H1 (cell line): ENCODE data around the gene MRPL36. TPM values are rescaled to one million over a fixed set of nuclear protein-coding genes. Genes with fewer than 3 reads are reported as not detected.
A peak's percentile ranks its signal among the peaks of the same experiment; 100 is the strongest.

ENCODE experiments used
- CTCF ChIA-PET: fragments of 300-600 bp; sonication (Branson Sonifier 250); formaldehyde crosslinking; loops from one replicate; lab custom pipeline; 2021; ENCODE audit not compliant: partially characterized antibody; lab: Charles Lee
- POLR2A ChIA-PET: fragments of 300-600 bp; sonication (Branson Sonifier 250); formaldehyde crosslinking; loops from one replicate; lab custom pipeline; 2021; ENCODE audit warnings: inconsistent platforms; ENCODE audit not compliant: partially characterized antibody; lab: Charles Lee
- DNase-seq, 2 experiments: peaks; one replicate each; pipeline versions ENCODE4 v3.0.0 to v3.0.0-alpha.2; 2010 to 2022; ENCODE audit warnings: low spot score in 2 of 2, low read depth in 1 of 2, mixed read lengths in 1 of 2
- FAIRE-seq: peaks from 2 replicates; lab custom pipeline; 2011; peaks lifted over from hg19 to GRCh38; lab: Jason Lieb, UNC
- H2AFZ ChIP-seq: 2 replicates; pipeline ENCODE4 v1.8.1; 2012; ENCODE audit warnings: low read length, inconsistent platforms
- H2AK5ac ChIP-seq: 2 replicates; pipeline ENCODE4 v1.6.1; 2013; ENCODE audit warnings: low read depth, low read length
- H2BK120ac ChIP-seq: replicated peaks from 2 replicates; pipeline ENCODE3; 2013; ENCODE audit warnings: low read depth, low read length, inconsistent platforms
- H2BK12ac ChIP-seq: 2 replicates; pipeline ENCODE4 v1.6.1; 2013; ENCODE audit warnings: low read depth, low read length
- H2BK15ac ChIP-seq: 2 replicates; pipeline ENCODE4 v1.6.1; 2013; ENCODE audit warnings: low read length
- H2BK20ac ChIP-seq: 2 replicates; pipeline ENCODE4 v1.6.1; 2013; ENCODE audit warnings: low read length
- H2BK5ac ChIP-seq: 2 replicates; pipeline ENCODE4 v1.6.1; 2013; ENCODE audit warnings: low read depth, low read length
- H3K14ac ChIP-seq: 2 replicates; pipeline ENCODE4 v1.6.1; 2013; ENCODE audit warnings: inconsistent platforms; ENCODE audit not compliant: insufficient read length
- H3K18ac ChIP-seq: 2 replicates; pipeline ENCODE4 v1.6.1; 2013; ENCODE audit warnings: low read length; ENCODE audit errors: extremely low read depth
- H3K23ac ChIP-seq: 2 replicates; pipeline ENCODE4 v1.6.1; 2013; ENCODE audit warnings: inconsistent platforms; ENCODE audit not compliant: insufficient read length
- H3K23me2 ChIP-seq: 2 replicates; pipeline ENCODE4 v1.6.1; 2013; ENCODE audit warnings: low read depth, low read length
- H3K27ac ChIP-seq: 2 replicates; pipeline ENCODE4 v1.6.1; 2011; ENCODE audit warnings: low read depth, low read length, inconsistent platforms
- H3K27me3 ChIP-seq, 4 experiments: replicated peaks in 1 of 4; 1 replicate in 1 of 4; 2 replicates in 3 of 4; pipeline versions ENCODE4 v1.6.1 to v1.8.1; 2011 to 2013; ENCODE audit warnings: low read length in 3 of 4, mild to moderate bottlenecking in 3 of 4, inconsistent platforms in 2 of 4, mixed read lengths in 2 of 4, moderate library complexity in 1 of 4; ENCODE audit not compliant: control insufficient read depth in 3 of 4, insufficient read depth in 3 of 4; ENCODE audit errors: extremely low read depth in 1 of 4
- H3K36me3 ChIP-seq, 4 experiments: 2 replicates each; pipeline versions ENCODE4 v1.6.1 to v1.8.1; 2011 to 2013; ENCODE audit warnings: mild to moderate bottlenecking in 4 of 4, low read length in 3 of 4, moderate library complexity in 2 of 4, control low read depth in 1 of 4, inconsistent platforms in 1 of 4; ENCODE audit not compliant: insufficient read depth in 4 of 4, control insufficient read depth in 2 of 4
- H3K4ac ChIP-seq: replicated peaks from 2 replicates; pipeline ENCODE3; 2013; ENCODE audit warnings: low read length, low read depth, mixed read lengths, inconsistent platforms; ENCODE audit not compliant: insufficient read length
- H3K4me1 ChIP-seq, 4 experiments: replicated peaks in 1 of 4; 1 replicate in 1 of 4; 2 replicates in 3 of 4; pipeline versions ENCODE4 v1.6.1 to v1.8.1; 2011 to 2013; ENCODE audit warnings: low read length in 3 of 4, inconsistent platforms in 2 of 4, mixed read lengths in 1 of 4; ENCODE audit not compliant: insufficient read depth in 4 of 4, control insufficient read depth in 3 of 4
- H3K4me2 ChIP-seq, 2 experiments: 2 replicates each; pipeline versions ENCODE4 v1.6.1 to v1.8.1; 2011 to 2013; ENCODE audit warnings: low read depth in 2 of 2, low read length in 2 of 2, control low read depth in 1 of 2, inconsistent platforms in 1 of 2, mild to moderate bottlenecking in 1 of 2; ENCODE audit not compliant: insufficient read depth in 1 of 2
- H3K4me3 ChIP-seq, 4 experiments: fragments of 200-600, 300-600 bp in 1 of 4; sonication (generic), shearing (Covaris generic), sonication (Bioruptor Twin) in 1 of 4; 2 replicates each; pipeline versions ENCODE4 v1.5.1 to v1.8.1; 2011 to 2016; ENCODE audit warnings: low read length in 4 of 4, low read depth in 3 of 4, control low read depth in 2 of 4, inconsistent platforms in 2 of 4, mild to moderate bottlenecking in 2 of 4, mixed read lengths in 1 of 4, moderate library complexity in 1 of 4; ENCODE audit not compliant: insufficient read depth in 2 of 4; ENCODE audit errors: extremely low read depth in 1 of 4
- H3K56ac ChIP-seq: replicated peaks from 2 replicates; pipeline ENCODE3; 2013; ENCODE audit warnings: low read depth, mild to moderate bottlenecking, mixed read lengths, low read length, inconsistent platforms; ENCODE audit not compliant: insufficient read length
- H3K79me1 ChIP-seq: 2 replicates; pipeline ENCODE4 v1.6.1; 2013; ENCODE audit warnings: low read depth, low read length, control low read depth
- H3K79me2 ChIP-seq, 2 experiments: 2 replicates each; pipeline versions ENCODE4 v1.6.1 to v1.8.1; 2012 to 2013; ENCODE audit warnings: low read length in 2 of 2, mild to moderate bottlenecking in 2 of 2, inconsistent platforms in 1 of 2; ENCODE audit not compliant: insufficient read depth in 2 of 2, control insufficient read depth in 1 of 2
- H3K9ac ChIP-seq, 4 experiments: replicated peaks in 1 of 4; 1 replicate in 1 of 4; 2 replicates in 3 of 4; pipeline versions ENCODE4 v1.6.1 to v1.8.1; 2011 to 2013; ENCODE audit warnings: low read depth in 3 of 4, low read length in 3 of 4, control low read depth in 2 of 4, mild to moderate bottlenecking in 2 of 4, moderate library complexity in 2 of 4, inconsistent platforms in 1 of 4; ENCODE audit errors: extremely low read depth in 1 of 4
- H3K9me3 ChIP-seq, 2 experiments: 2 replicates each; pipeline versions ENCODE4 v1.6.1 to v1.8.1; 2012 to 2013; ENCODE audit warnings: mild to moderate bottlenecking in 2 of 2, moderate library complexity in 2 of 2, control low read depth in 1 of 2, inconsistent platforms in 1 of 2, low read depth in 1 of 2, low read length in 1 of 2, mixed read lengths in 1 of 2; ENCODE audit not compliant: insufficient read depth in 2 of 2
- H4K20me1 ChIP-seq, 2 experiments: replicated peaks in 1 of 2; 2 replicates each; pipeline versions ENCODE3 to v1.8.1; 2011 to 2013; ENCODE audit warnings: inconsistent platforms in 2 of 2, low read length in 2 of 2, mild to moderate bottlenecking in 1 of 2; ENCODE audit not compliant: insufficient read depth in 2 of 2, control insufficient read depth in 1 of 2
- H4K5ac ChIP-seq: 2 replicates; pipeline ENCODE4 v1.6.1; 2013; ENCODE audit warnings: low read length, low read depth, mixed read lengths, inconsistent platforms; ENCODE audit not compliant: insufficient read length
- H4K8ac ChIP-seq: 2 replicates; pipeline ENCODE4 v1.8.0; 2013; ENCODE audit warnings: mild to moderate bottlenecking, moderate library complexity, low read length, inconsistent platforms; ENCODE audit not compliant: insufficient read depth; ENCODE audit errors: extremely low read depth
- H4K91ac ChIP-seq: replicated peaks from 2 replicates; pipeline ENCODE3; 2013; ENCODE audit warnings: low read length, mixed read lengths, inconsistent platforms; ENCODE audit not compliant: insufficient read length
- ASH2L ChIP-seq: fragments of 200-600, 300-600 bp; sonication (generic); IDR thresholded peaks from one replicate; pipeline ENCODE4 v1.7.1; 2017; ENCODE audit warnings: low read length
- ATF2 ChIP-seq: IDR thresholded peaks from 2 replicates; pipeline ENCODE4 v1.6.1; 2012; ENCODE audit warnings: low read length, inconsistent platforms
- KDM1A ChIP-seq: fragments of 200-600, 300-600 bp; sonication (generic); IDR thresholded peaks from 2 replicates; pipeline ENCODE4 v1.7.1; 2016; ENCODE audit warnings: mild to moderate bottlenecking, low read length, borderline replicate concordance
- WGBS, 2 experiments: shearing (Covaris generic) in 1 of 2; methylation state at CpG; one replicate each; pipeline versions ENCODE4 v1.1.6 to v1.1.7; 2013 to 2015; ENCODE audit warnings: low lambda C conversion rate in 2 of 2, mixed read lengths in 2 of 2, inconsistent platforms in 1 of 2, low coverage in 1 of 2, missing lambda C conversion rate in 1 of 2; ENCODE audit not compliant: insufficient replicate concordance in 2 of 2, insufficient coverage in 1 of 2, insufficient read length in 1 of 2; ENCODE audit errors: extremely low coverage in 1 of 2, missing lambda C conversion rate in 1 of 2; 5-methylcytosine and 5-hydroxymethylcytosine counted together
- polyA plus RNA-seq, 7 experiments: library from polyadenylated mRNA; depleted of rRNA in 3 of 7; stranded (reverse) in 5 of 7; unstranded in 2 of 7; fragments of >200 nt in 5 of 7; fragments of 200-250 nt in 2 of 7; gene quantifications; 1 replicate in 5 of 7; 2 replicates in 1 of 7; 4 replicates in 1 of 7; pipeline versions ENCODE4 v1.2.1 to v1.2.3, GENCODE V29; 2011 to 2013; ENCODE audit warnings: missing spikeins in 2 of 7, mixed read lengths in 2 of 7
- total RNA-seq: library from RNA; stranded (reverse); fragmentation: NEBNext Ultra II Directional; extraction: Animal tissue kit (Norgen Biotek cat#: 25700); gene quantifications from 2 replicates; pipeline ENCODE4 v1.2.1, GENCODE V29; 2021

Gene MRPL36
- total and polyA plus RNA-seq, 2 of the 8 experiments (the other 6 are each of a cell fraction or from before 2014, with no cell fraction given), result 56.3 to 81.5 TPM

GRCh38 chr5:1808439-1808838 is 8.8 kb upstream of the MRPL36 start:
- no peak overlapping the region for H3K23ac ChIP-seq
- H3K27me3 ChIP-seq, result no peaks in the 10 kb centered on the region
- no peak overlapping the region for H4K91ac ChIP-seq
- WGBS, 2 experiments, result 78% methylated on average over 3 of the region's 3 CpGs; no CpG with 5 or more reads in 1 of the 2 experiments
- H3K4me1 ChIP-seq, result no peaks in the 10 kb centered on the region
- no peak overlapping the region for H3K27ac ChIP-seq
- H3K9ac ChIP-seq, result 0 out of 7 replicates have a peak overlapping the region, but pooled peaks of 1 of the 4 experiments have one; percentile 40
- H3K79me2 ChIP-seq, result peaks cover 16 to 89% of the 10 kb centered on the region in 2 experiments; a peak in 3 of 4 replicates
- no peak overlapping the region for H4K8ac ChIP-seq
- no peak overlapping the region for H2BK20ac ChIP-seq
- H3K36me3 ChIP-seq, result peaks cover 29 to 79% (median 57%) of the 10 kb centered on the region in 4 experiments
- no peak overlapping the region for H2AFZ ChIP-seq
- ChIA-PET CTCF (interaction anchor here (0.6 to 1.9 kb wide), 8 partner anchors 10 to 140 kb away, joined by 3 to 7 read pairs (median 3); no protein-coding TSS in a partner anchor), POLR2A (interaction anchor here (0.9 to 1.4 kb wide), 6 partner anchors 9 to 56 kb away, joined by 3 to 4 read pairs (median 4); no protein-coding TSS in a partner anchor)
- H3K79me1 ChIP-seq, result peaks cover 10% of the 10 kb centered on the region
- no peak overlapping the region for H3K4me2 ChIP-seq
- FAIRE-seq (no peak), DNase-seq (no peak)
- H4K5ac ChIP-seq, result no peak overlapping the region
- no peak overlapping the region for H2AK5ac ChIP-seq
- no peak overlapping the region for H2BK120ac ChIP-seq
- H3K4ac ChIP-seq, result no peak overlapping the region
- H3K56ac ChIP-seq, result no peak overlapping the region
- H3K23me2 ChIP-seq, result no peaks in the 10 kb centered on the region
- H3K9me3 ChIP-seq, result no peaks in the 10 kb centered on the region
- H2BK12ac ChIP-seq, result no peak overlapping the region
- no peak overlapping the region for H3K14ac ChIP-seq
- peaks cover 10 to 45% of the 10 kb centered on the region in 2 experiments for H4K20me1 ChIP-seq
- no peak overlapping the region for H2BK5ac ChIP-seq
- no peak for TF ChIP-seq KDM1A
- TF ChIP-seq ASH2L, result no peak
- no peak for TF ChIP-seq ATF2
- H2BK15ac ChIP-seq, result no peak overlapping the region
- no peak overlapping the region for H3K18ac ChIP-seq
- no peak overlapping the region for H3K4me3 ChIP-seq
